OCI-LY3 (cell line): ENCODE results near the gene POFUT2.

ENCODE experiments used
- H2AFZ ChIP-seq: fragments of 200-600, 300-600 bp; shearing (Covaris generic); 2 replicates; pipeline ENCODE4 v1.6.0; 2014; ENCODE audit warnings: antibody characterized with exemption, low read depth, low read length
- H3K27ac ChIP-seq: fragments of 200-600, 300-600 bp; sonication (generic); 2 replicates; pipeline ENCODE4 v1.5.1; 2014; ENCODE audit warnings: mild to moderate bottlenecking, low read length, moderate library complexity, mixed read lengths
- H3K27me3 ChIP-seq: fragments of 200-600, 300-600 bp; sonication (generic); 2 replicates; pipeline ENCODE4 v1.6.1; 2014; ENCODE audit warnings: low read depth, low read length, mixed read lengths
- H3K36me3 ChIP-seq: fragments of 200-600, 300-600 bp; sonication (generic); replicated peaks from 2 replicates; pipeline ENCODE3; 2014; ENCODE audit warnings: low read depth, low read length, mixed read lengths
- H3K4me1 ChIP-seq: fragments of 300-600, 200-600 bp; sonication (generic); 2 replicates; pipeline ENCODE4 v1.6.1; 2014; ENCODE audit warnings: low read length, mixed read lengths
- H3K4me2 ChIP-seq: fragments of 200-600, 300-600 bp; sonication (generic); 2 replicates; pipeline ENCODE4 v1.6.1; 2014; ENCODE audit warnings: low read length, mixed read lengths
- H3K4me3 ChIP-seq: fragments of 300-600, 200-600 bp; sonication (generic); 2 replicates; pipeline ENCODE4 v1.5.1; 2014; ENCODE audit warnings: antibody characterized with exemption, mild to moderate bottlenecking, low read length, moderate library complexity
- H3K79me2 ChIP-seq: fragments of 300-600, 200-600 bp; shearing (Covaris generic); 2 replicates; pipeline ENCODE4 v1.6.1; 2014; ENCODE audit warnings: mild to moderate bottlenecking, low read length, mixed read lengths
- H3K9ac ChIP-seq: fragments of 300-600, 200-600 bp; shearing (Covaris generic); 2 replicates; pipeline ENCODE4 v1.6.0; 2014; ENCODE audit warnings: mild to moderate bottlenecking, low read length, moderate library complexity
- H3K9me3 ChIP-seq: fragments of 200-600, 300-600 bp; shearing (Covaris generic); 2 replicates; pipeline ENCODE4 v1.6.1; 2014; ENCODE audit warnings: low read length, mixed read lengths; ENCODE audit not compliant: insufficient read depth
- H4K20me1 ChIP-seq: fragments of 200-600, 300-600 bp; sonication (generic); 2 replicates; pipeline ENCODE4 v1.6.1; 2016; ENCODE audit warnings: low read length, mixed read lengths; ENCODE audit not compliant: insufficient read depth
- CTCF ChIP-seq: fragments of 200-600, 300-600 bp; sonication (generic); IDR thresholded peaks from 2 replicates; pipeline ENCODE4 v1.5.1; 2014; ENCODE audit warnings: antibody characterized with exemption, low read length, low read depth
- EZH2phosphoT487 ChIP-seq: fragments of 200-600 bp; shearing (Covaris generic); IDR thresholded peaks from 2 replicates; pipeline ENCODE4 v1.6.1; 2018; ENCODE audit warnings: antibody characterized with exemption, mixed run types, low read depth

POFUT2 gene

GRCh38 chr21:45261093-45261492 is 26.6 kb downstream of the POFUT2 start:
- Histone ChIP-seq H3K36me3 (no peaks in the 10 kb centered on the region), H3K79me2 (no peaks in the 10 kb centered on the region), H3K27ac (no peak overlapping the region), H3K27me3 (no peaks in the 10 kb centered on the region), H3K4me3 (no peak overlapping the region), H4K20me1 (no peaks in the 10 kb centered on the region), H3K4me1 (no peaks in the 10 kb centered on the region), H3K9ac (no peak overlapping the region), H2AFZ (no peak overlapping the region), H3K4me2 (no peak overlapping the region), H3K9me3 (no peaks in the 10 kb centered on the region)
- TF ChIP-seq EZH2phosphoT487 (no peak), CTCF (no peak)

- H3K4me3 ChIP-seq = no peak overlapping the region
- H3K27ac ChIP-seq = no peak overlapping the region
- no peaks in the 10 kb centered on the region for H4K20me1 ChIP-seq
- H3K79me2 ChIP-seq = no peaks in the 10 kb centered on the region
- no peaks in the 10 kb centered on the region for H3K27me3 ChIP-seq
- TF ChIP-seq CTCF (no peak), EZH2phosphoT487 (no peak)
- H3K9ac ChIP-seq = no peak overlapping the region
- peaks cover 3% of the 10 kb centered on the region; the same call in 1 of the 2 replicates for H3K4me1 ChIP-seq
- H3K36me3 ChIP-seq = no peaks in the 10 kb centered on the region
- no peak overlapping the region for H3K4me2 ChIP-seq
- H3K9me3 ChIP-seq = no peaks in the 10 kb centered on the region
- no peak overlapping the region for H2AFZ ChIP-seq
Measured at GRCh38 chr21:45260191-45260825, 27.4 kb downstream of the POFUT2 start.

GRCh38 chr21:45259206-45259840 is 28.4 kb downstream of the POFUT2 start:
- Histone ChIP-seq H3K27ac (no peak overlapping the region), H3K27me3 (no peaks in the 10 kb centered on the region), H3K4me3 (no peak overlapping the region), H3K36me3 (no peaks in the 10 kb centered on the region), H3K79me2 (no peaks in the 10 kb centered on the region), H3K9ac (no peak overlapping the region), H3K4me1 (peaks cover 3% of the 10 kb centered on the region; the same call in 1 of the 2 replicates), H4K20me1 (no peaks in the 10 kb centered on the region), H2AFZ (no peak overlapping the region), H3K9me3 (no peaks in the 10 kb centered on the region), H3K4me2 (no peak overlapping the region)
- no peak for TF ChIP-seq CTCF
- TF ChIP-seq EZH2phosphoT487 = no peak

- Histone ChIP-seq H3K4me2 (no peak overlapping the region), H3K79me2 (no peaks in the 10 kb centered on the region), H2AFZ (no peak overlapping the region), H3K4me1 (peaks cover 3% of the 10 kb centered on the region; the same call in 1 of the 2 replicates), H4K20me1 (no peaks in the 10 kb centered on the region), H3K4me3 (no peak overlapping the region), H3K27ac (no peak overlapping the region), H3K27me3 (no peaks in the 10 kb centered on the region), H3K9me3 (no peaks in the 10 kb centered on the region), H3K9ac (no peak overlapping the region), H3K36me3 (no peaks in the 10 kb centered on the region)
- no peak for TF ChIP-seq EZH2phosphoT487
- no peak for TF ChIP-seq CTCF
Measured at GRCh38 chr21:45258466-45258865, 29.2 kb downstream of the POFUT2 start.
